NCI-H446 (cell line): ENCODE results near the gene CISH.

Experiments used
- DNase-seq, 2 experiments: peaks; one replicate each; lab custom pipeline; 2025; lab: John Stamatoyannopoulos, UW

Gene CISH

DNA sequence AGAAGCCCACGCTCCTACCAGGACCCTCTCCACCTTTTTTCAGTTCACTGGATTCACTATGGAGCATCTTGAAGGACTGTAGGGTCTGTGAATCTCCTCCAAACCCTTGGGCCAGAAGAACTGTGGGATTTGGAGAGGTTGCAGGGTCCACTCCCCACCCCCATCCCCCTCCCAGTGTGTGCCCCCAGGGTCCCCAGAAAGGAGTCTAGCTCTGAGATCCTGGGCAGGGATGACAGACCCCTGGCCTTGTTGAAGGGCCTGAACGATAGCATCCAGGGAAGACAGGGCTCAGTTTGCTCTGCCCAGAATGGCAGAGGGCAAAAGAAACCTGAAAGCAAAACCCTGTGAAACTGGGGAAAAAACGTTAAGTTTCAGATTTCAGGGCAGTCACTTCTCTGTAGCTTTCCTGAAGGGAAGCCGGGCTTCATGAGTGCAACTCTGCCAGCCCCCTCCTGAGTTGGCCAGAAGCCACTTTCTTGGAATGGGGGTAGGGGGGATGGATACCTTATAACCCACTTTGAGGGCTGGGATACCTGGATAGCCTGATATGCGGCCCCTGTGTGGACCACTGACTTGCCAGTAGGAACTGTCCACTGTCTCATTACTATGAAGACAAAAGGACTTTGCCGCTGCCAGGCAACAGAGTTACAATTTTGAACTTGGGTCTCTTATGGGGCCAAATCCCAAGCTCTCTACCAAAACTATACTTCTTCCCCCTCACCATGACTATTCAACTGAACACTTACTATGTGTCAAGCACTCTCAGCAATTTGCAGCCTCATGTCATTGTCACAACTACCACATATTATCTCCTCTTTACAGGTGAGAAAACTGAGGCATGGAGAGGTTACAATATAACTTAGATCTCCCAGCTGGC, 1.6 kb upstream of the CISH start:
- DNase-seq = no peak

DNA sequence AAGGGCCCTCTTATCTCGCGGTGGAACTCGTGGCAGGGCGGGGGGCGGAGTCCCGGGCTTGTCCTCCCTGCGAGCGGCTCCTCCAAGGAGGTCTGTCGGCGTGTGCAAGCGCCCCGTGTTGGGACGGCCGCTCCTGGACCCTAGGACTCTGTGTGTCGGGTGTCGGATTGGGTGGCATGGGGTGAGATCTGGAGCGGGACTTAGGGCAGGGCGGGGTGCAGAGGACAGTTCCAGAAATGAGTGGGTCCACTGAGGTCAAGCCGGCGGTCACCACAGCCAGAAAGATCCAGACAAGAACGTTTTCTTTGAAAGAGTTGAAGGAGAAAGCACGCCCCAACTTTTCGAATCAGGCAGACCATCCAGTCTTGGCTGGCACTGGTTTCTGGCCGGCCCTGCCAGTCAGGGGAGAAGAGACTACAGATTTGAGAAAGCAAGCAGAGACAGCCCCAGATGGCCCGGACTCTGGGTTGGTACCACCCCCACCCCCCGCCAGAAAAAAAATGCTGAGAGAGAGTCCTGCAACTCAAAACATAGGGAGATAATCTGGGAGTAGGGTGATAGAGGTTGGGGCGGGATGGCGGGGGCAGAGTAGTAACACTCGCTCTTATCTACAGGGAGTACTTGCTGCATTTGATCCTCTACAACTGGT, 784 bp upstream of the CISH start:
- no peak for DNase-seq

DNA sequence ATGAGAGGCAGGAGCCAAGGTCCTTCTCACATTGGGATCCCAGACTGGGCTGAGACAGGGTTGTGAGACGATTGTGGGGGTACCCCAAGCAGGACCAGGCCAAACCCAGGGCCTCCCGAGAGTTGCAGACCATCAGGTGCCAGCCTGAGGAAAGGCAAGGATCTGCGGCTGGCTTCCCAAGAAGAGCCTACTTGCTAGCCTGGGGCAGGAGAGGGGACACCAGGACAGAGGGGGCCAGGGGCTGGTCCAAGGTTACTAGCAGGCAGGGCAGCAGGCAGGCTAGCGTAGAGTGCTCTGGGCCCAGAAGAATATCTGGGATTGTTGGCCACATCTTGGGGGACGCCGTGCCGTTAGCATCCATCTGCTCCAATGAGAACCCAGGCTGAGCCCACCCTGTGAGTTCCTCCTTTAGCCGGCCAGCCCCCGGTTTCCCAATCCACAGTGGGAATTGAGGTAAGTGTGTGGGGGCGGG, 546 bp downstream of the CISH start:
- DNase-seq = no peak

DNA sequence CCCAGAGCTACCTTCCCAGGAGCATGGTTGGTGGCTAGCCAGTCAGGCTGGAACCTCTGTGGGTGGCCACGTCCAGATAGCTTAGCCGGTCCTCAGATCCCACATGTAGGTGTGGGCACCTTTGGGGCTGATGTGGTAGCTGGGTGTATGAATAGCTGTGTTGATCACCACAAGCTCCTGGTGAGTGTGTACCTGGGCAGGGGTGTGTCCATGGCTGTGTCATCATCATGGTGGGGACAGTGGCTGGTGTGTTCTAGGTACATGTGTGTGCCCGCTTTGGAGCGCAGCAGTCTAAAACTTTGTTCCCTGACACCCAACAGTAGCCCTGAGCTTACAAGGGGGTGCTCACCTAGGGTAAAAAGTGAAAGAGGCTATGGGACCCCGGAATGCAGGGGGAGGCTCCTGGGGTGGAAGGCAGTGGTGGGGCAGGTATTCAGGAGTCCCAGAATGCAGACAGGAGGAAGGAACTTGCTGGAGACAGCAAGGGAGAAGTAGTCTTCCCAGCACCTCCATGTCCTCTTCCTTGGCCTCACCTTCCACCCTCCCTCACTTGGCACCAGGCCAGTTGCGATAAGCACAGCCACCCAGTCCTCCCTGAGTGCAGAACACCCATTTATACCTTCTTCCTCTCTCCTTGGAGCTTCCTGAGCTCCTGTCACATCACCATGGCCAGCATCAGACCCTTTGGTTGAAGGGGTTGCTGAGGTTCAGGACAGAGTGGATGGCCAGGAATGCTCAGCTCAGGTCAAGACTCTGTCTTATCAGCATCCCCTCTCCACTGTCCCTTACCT, 1.2 kb downstream of the CISH start:
- no peak for DNase-seq

DNA sequence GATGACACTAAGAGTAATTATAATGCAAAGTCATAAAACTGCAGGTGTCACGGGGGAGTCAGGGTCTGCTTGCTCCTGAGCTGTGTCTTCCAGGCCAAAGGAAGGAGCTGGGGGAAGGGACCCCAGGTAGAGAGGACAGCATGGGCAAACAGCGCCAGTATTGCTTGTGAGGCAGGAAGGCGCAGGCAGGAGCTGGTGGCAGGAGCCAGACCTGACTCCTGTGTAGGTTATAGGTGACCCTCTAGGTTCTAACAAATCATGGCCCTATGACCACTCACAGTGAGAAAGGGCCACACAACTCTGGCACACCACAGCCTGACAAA, 1.9 kb downstream of the CISH start:
- no peak for DNase-seq

DNA sequence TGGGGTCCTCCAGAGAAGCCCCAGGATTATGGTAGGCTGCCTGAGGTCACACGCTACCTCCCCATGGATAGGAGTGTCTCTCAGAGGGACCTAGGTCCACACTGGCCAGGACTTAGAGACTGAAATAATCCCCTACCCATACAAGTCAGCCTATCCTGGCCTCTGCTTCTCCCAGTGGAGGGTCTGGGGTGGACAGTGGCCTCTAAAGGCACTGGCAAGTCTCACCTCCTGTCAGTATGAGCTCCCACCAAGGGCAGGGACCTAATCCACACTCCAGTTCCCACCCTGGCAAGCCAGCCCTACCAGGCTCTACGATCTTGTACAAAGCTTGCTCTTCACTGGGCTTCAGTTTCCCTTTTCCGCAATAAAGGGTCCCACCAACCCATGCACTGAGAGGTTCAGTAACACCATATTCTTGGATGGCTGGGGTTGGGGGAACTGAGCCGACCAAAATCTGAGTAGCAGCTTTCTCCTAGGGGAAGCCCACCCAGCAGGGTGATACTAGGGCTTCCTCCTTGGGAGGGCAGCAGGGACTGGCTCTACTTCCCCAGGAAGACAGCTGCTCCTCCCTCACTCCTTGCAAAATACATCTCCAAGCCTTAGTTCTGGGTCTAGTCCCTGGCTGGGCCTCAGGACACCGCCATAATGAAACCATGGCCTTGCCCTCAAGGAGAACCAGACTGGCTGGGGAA, 2.4 kb downstream of the CISH start:
- no peak for DNase-seq

DNA sequence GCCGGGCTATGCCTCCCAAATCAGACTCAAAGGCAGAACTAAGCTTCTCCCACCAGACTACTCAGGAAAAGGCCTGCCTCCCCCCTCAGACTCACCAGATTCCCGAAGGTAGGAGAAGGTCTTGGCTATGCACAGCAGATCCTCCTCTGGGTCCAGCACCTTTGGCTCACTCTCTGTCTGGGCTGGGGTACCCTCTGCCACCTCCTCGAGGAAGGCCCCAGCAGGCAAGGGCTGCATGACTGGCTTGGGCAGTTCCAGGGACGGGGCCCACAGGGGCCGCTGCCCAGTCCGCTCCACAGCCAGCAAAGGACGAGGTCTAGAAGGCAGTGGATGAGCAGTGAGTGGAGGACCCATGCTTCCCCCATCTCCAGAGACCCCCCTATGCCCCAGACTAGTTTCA, 3.3 kb downstream of the CISH start:
- DNase-seq = no peak

DNA sequence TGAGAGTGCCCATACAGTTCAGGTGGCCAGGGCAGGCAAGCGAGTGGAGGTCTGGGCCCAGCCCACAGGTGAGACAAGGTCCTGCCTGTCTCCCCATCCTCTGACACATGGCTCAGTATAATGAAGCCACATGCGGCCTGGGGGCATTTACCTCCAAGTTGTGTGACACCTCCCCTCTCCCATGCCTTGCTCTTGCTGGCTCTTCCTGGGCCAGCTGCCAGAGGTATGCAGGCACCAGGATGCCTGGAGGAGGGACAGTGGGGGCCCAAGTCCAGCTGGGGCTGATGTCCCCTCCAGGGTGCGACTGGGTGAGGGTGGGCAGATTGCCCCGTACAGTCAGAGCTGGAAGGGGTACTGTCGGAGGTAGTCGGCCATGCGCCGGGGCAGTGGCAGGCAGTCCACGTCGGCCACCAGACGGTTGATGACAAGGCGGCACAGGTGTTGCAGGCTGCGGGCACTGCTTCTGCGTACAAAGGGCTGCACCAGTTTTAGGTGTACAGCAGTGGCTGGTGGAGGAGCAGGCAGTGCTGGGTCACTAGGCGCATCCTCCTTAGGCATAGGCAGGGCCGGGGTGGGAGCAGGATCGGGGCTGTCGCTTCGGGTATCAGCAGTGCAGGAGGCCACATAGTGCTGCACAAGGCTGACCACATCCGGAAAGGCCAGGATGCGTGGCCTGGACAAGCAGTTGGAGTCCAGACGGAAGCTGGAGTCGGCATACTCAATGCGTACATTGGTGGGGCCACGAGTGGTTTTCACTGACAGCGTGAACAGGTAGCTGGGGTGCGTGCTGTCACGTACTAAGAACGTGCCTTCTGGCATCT, 4.1 kb downstream of the CISH start:
- no peak for DNase-seq

DNA sequence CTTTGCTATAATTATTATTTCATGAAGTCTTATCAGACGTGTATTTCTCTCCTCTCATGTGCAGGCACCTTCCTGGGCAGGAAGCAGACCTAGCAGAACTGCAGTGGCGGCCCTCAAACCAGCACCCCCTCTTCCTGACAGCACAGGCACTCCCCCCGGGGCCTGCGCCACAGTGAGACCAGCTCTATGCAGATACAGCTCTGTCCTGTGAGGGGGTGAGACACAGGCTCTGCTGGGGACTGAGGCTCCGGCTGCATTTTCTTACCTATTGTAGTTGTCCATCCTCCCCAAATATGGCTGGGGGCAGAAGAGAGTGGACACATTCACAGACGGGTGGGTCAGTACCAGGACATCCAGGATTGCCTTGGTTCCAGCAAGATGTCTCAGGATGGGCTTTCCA, 5.0 kb downstream of the CISH start:
- DNase-seq = no peak

DNA sequence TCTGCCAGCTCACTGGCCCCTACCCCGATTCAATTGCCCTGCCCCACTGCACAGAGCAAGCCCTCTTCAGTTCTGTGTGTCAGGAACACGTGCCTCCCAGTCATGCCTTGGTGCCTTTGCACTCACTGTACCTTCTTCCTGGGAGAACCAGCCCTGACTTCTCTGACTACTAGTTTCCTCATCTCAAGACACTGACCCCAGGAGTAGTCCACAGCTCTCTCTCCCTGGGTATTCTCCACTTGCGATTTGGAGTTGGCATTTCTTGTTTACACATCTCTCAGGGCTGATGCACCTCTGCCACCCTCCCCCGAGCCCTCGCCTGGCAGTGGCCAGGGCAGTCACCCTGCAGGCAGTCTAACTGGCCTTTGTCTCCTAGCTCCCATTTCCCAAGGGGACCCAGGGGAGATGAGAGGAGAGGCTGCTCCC, 5.7 kb downstream of the CISH start:
- no peak for DNase-seq

DNA sequence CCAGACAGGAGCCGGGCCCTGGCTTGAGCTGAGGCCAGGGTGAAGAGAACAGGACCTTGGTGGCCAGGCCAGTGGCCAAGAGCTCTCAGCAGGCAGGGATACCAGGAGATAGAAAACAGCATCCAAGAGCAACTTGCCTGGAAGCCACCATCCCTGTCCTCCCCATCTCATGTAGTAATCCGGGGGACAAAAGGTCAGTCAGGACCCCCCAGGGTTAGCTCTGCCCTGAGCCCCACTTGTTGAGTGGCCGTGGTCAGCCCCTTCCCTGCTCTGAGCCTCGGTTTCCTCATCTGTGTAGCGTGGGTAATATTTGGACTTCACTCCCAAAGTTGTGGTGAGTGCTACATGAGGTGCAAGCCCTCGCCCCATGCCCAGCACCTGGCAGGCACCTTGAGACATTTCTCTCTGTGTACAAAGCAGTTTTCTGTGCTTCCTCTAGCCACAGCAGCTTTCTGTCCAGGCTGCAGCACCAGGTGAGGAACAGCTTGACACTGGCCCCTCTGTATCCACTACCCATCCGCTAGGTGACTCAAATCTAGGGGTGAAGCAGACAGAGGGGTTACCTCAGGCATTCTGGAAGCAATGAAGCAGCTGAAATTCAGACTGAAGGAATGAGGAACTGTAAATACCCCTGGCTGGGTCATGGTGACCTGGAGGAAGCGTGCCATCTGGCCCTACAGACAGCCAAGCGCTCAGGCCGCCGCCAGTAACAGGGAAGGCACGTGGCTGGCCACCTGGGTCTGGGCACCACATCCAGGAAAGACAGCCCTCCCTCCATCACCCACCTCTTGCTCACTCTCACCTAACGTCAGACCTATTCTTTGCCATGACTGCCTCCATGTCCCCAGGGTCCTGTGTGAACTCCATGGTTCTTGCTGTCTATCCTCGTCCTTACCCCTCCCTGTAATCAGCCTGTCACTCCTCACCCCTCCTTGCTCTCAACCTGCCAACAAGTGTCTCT, 6.7 kb downstream of the CISH start:
- DNase-seq = no peak

DNA sequence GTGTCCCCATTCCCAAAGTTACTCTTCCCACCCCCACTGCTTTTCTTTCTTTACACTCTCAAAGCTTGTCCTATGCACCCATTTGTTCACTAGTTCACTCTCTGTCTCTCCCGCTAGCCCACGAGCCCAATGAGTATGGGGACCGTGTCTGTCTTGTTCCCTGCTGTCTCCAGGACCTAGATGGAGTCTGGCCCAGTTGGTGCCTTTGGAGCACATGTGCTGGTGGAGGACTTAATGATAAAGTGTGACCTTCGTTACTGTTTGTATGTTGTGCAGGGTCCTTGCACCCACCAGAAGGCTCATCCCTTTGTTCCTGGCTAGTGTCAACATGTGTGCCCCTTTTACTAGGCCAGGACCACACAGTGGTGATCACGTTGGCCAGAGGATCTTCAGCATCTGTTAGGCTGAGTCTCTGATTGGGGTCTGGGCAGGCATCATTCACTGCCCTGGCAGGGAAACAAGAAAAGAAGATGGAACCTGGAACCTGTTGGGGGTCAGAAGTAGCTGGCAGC, 7.4 kb downstream of the CISH start:
- DNase-seq = no peak

DNA sequence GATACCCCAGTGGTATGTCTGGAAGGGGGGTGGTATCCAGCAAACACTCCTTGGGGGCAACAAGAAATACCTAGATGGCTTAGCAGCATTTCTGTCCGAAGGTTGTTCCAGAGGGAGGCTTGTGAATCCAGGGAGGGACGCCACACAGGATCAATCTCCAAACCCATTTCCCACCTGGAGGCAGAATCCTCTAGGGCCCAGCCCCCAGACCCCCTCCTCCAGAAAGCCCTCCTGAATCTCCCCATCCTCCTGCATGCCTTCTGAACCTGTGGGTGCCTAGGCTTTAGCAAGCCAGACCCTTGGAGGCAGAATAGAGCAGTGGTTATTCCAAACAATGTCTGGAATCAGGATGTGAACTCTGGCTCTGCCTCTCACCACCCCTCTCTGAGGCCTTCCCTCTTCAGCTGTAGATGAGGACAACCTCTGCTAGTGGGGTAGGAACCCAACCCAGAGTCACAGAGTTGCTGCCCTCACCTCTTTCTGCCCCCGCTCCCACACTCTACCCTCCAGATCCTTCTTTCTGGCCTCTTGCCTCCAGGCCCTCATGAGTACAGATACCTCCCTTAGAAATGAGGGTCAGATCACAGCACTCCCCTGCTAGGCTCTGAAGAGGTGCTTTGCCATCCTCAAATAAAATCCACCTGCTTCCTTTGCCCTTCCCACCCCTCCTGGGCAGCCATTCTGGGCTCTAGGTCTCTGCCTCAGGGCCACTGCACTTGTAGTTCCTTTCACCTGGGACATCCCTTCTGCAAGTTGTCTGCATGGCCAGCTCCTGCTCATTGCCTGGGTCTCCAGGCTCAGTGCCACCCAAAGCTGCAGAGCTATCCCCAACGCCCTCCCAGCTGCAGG, 8.1 kb downstream of the CISH start:
- DNase-seq = no peak

DNA sequence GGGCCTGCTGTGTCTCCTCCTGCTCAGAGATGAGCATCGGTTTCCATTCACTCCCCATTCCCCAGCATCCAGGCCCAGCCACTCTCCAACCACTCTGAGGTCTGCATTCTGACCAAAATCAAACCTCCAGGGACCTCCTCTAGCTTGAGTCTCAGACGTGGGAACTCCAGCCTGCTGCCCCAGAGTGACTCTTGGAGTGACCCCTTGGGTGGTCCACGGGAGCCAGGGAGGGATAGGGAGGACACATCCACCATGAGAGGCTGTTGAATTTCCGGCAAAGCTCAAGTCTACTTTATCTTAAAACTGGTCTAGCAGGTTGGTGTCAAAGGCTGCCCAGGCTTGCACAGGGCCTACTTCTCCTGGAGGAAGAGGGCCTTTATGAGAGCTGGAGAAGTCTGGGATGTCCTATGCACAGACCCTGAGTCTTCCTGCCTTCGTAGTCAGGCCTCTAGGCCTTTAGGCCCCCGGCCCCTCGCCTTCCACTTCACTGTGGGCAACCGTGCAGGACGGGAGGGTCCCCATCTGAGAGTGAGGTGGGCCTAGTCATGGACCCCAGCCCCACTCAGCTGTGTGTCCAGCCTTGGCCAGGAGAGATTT, 8.9 kb downstream of the CISH start:
- no peak for DNase-seq

DNA sequence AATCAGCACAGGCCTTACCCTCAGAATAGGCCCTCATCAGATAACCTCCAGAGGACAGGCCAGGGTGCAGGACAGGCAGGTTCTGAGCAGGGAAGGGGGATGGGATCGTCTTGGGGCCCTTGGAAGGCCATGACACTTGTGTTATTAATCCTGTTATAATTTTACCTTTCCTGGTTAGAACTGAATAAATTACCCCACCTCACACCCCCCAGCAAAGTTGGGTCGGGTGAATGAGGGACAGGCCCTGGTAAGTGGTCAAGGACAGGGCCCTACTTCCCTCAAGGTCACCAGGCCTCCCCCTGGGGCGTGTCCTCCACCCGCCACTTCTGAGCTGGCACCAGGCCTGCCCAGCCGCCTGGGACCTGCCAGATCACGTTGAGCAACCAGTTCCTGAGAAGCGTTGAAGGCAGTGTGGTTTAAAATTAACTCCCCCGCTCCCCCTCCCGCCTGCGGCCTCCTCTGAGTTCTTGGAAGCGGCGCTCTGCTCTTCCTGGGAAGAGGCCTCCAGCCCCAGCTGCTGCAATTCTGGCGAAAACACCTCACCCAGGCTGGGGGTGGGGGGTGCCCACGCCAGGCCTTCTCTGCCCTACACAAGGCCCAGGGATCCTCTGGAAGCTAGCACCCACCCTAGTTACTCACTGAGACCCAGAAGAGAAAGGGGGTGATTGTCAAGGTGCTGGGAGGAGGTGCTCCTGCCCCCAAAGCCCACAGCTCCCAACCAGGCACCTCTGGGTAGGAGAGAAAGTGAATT, 10.6 kb downstream of the CISH start:
- peak; percentile 64 to 89 for DNase-seq

DNA sequence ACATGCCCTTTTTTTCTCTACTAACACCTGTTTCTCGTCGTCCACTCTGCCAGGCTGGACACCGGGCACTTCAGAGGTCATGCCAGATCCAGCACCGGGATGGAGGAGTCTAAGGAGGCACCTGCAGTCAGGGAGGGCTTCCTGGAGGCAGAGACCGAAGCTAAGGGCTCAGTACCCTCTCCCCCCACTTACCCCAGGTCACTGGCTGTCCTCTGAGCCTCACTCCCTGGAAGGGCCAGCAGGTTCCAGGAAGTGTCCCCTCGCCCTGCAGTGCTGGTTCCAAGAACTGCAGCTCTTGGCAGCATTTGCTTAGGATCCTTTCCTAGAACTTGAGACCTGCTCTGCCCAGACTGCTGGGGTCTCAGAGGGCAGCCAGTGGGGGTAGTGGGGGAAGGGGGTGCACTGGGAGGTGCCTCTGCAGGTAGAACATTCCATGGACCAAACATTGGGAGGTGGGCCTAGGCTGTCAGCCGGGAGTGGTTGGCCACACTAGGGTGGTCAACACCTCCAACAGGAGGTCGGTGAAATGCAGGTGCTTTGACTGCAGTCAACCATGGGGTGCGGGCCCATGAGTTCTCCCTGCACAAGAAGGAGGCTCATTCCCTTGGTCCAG, 11.3 kb downstream of the CISH start:
- no peak for DNase-seq

DNA sequence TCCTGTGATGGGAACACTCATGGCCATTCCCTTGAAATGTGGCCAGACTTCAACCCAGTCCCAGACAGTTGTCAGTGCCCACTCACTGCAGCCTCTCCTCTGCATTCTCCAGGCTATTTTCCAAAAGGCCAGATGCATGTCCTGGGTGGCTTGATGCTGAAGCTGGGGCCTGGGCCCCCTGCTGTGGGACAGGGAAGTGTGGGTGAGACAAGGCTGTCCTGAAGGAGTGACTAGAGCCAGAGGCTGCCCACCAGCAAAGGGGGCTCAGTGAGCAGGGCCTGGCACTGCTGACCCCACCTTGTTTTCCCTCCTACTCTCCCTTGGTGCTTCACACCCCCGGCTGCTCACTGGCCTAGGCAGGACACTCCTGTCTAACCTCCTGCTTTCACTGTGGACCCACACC, 11.9 kb downstream of the CISH start:
- DNase-seq = no peak
